K562 (cell line): ENCODE data around the gene SUMF1. TPM values are rescaled to one million over a fixed set of nuclear protein-coding genes. Genes with fewer than 3 reads are reported as not detected.
A peak's percentile ranks its signal among the peaks of the same experiment; 100 is the strongest.

ENCODE experiments used
- ATAC-seq: fragments of 200-7000 bp; cut with Tn5 transposase; 3 replicates; pipeline ENCODE4 v1.9.1; 2020; ENCODE audit warnings: moderate library complexity
- BruUV-seq: library from RNA; stranded (reverse); fragments of 400-500 nt; replicated peaks from 2 replicates; lab custom pipeline; 2021; lab: Mats Ljungman, UMichigan
- CTCF ChIA-PET: fragments of 300-600 bp; formaldehyde crosslinking; extraction: SDS; loops from one replicate; lab custom pipeline; 2021; ENCODE audit warnings: low intra/inter-chr PET ratio; lab: Yijun Ruan, JAX
- POLR2A ChIA-PET: fragments of 300-600, 350-650 bp; sonication (Branson Sonifier 250); formaldehyde crosslinking; extraction: SDS; loops from one replicate; lab custom pipeline; 2021; ENCODE audit warnings: antibody characterized with exemption, inconsistent platforms; lab: Yijun Ruan, JAX
- DNase-seq, 4 experiments: peaks; one replicate each; pipeline versions ENCODE4 v3.0.0 to v3.0.0-alpha.2; 2011 to 2018; ENCODE audit warnings: low spot score in 3 of 4, mixed read lengths in 3 of 4; ENCODE audit errors: extremely low read depth in 1 of 4
- FAIRE-seq: peaks from 2 replicates; lab custom pipeline; 2011; peaks lifted over from hg19 to GRCh38; lab: Jason Lieb, UNC
- H2AFZ ChIP-seq: 2 replicates; pipeline ENCODE4 v1.6.0; 2011; ENCODE audit warnings: low read depth, low read length, control low read depth, inconsistent platforms
- H3K27ac ChIP-seq: fragments of 200-600 bp; 3 replicates; pipeline ENCODE4 v1.8.0; 2011; ENCODE audit warnings: low read depth, mild to moderate bottlenecking, control low read depth, inconsistent platforms, low read length, moderate library complexity, mixed read lengths; ENCODE audit errors: extremely low read depth
- H3K27me3 ChIP-seq, 2 experiments: fragments of 300-600 bp in 1 of 2; 2 replicates in 1 of 2; 3 replicates in 1 of 2; pipeline versions ENCODE4 v1.6.0 to v1.8.0; 2011; ENCODE audit warnings: inconsistent platforms in 2 of 2, low read length in 2 of 2, mild to moderate bottlenecking in 1 of 2, mixed read lengths in 1 of 2, moderate library complexity in 1 of 2; ENCODE audit not compliant: control insufficient read depth in 2 of 2, insufficient read depth in 2 of 2
- H3K36me3 ChIP-seq: fragments of 300-600 bp; 3 replicates; pipeline ENCODE4 v1.8.0; 2011; ENCODE audit warnings: mild to moderate bottlenecking, low read length, inconsistent platforms; ENCODE audit not compliant: control insufficient read depth, insufficient read depth
- H3K4me1 ChIP-seq, 2 experiments: fragments of 200-600 bp in 1 of 2; replicated peaks in 1 of 2; 2 replicates in 1 of 2; 3 replicates in 1 of 2; pipeline versions ENCODE4 v1.5.1 to v1.8.0; 2011; ENCODE audit warnings: inconsistent platforms in 2 of 2, low read length in 2 of 2, mild to moderate bottlenecking in 1 of 2, mixed read lengths in 1 of 2, moderate library complexity in 1 of 2; ENCODE audit not compliant: control insufficient read depth in 2 of 2, insufficient read depth in 2 of 2
- H3K4me2 ChIP-seq: 2 replicates; pipeline ENCODE4 v1.6.1; 2011; ENCODE audit warnings: low read length, control low read depth, inconsistent platforms, mixed read lengths; ENCODE audit not compliant: insufficient read depth
- H3K4me3 ChIP-seq: fragments of 200-600 bp; sonication (generic), shearing (Covaris generic); 2 replicates; pipeline ENCODE4 v1.5.1; 2016; ENCODE audit warnings: control low read depth, inconsistent platforms
- H3K79me2 ChIP-seq: fragments of 200-600 bp; 3 replicates; pipeline ENCODE4 v1.8.0; 2011; ENCODE audit warnings: low read length, inconsistent platforms; ENCODE audit not compliant: control insufficient read depth, insufficient read depth
- H3K9ac ChIP-seq, 2 experiments: 2 replicates each; pipeline versions ENCODE4 v1.6.0 to v1.6.1; 2011; ENCODE audit warnings: low read depth in 2 of 2, low read length in 2 of 2, control low read depth in 1 of 2, inconsistent platforms in 1 of 2, mild to moderate bottlenecking in 1 of 2, mixed read lengths in 1 of 2; ENCODE audit not compliant: insufficient read depth in 1 of 2
- H3K9me1 ChIP-seq: one replicate; pipeline ENCODE4 v1.6.0; 2011; ENCODE audit warnings: inconsistent platforms, mild to moderate bottlenecking, low read length, moderate library complexity; ENCODE audit not compliant: control insufficient read depth, insufficient read depth
- H3K9me3 ChIP-seq: replicated peaks from 2 replicates; pipeline ENCODE4 v1.5.1; 2011; ENCODE audit warnings: low read depth, low read length, inconsistent platforms; ENCODE audit not compliant: control insufficient read depth, insufficient read depth
- H4K20me1 ChIP-seq: replicated peaks from 2 replicates; pipeline ENCODE4 v1.6.1; 2011; ENCODE audit warnings: low read length, inconsistent platforms, mixed read lengths; ENCODE audit not compliant: control insufficient read depth, insufficient read depth
- CTCF ChIP-seq, 3 experiments: IDR thresholded peaks in 2 of 3; conservative IDR thresholded peaks in 1 of 3; 2 replicates each; pipeline ENCODE4 v1.5.1; 2011 to 2012; ENCODE audit warnings: low read length in 3 of 3, mild to moderate bottlenecking in 3 of 3, control low read depth in 2 of 3, improper control_type of control experiment in 1 of 3, inconsistent platforms in 1 of 3, low read depth in 1 of 3, mixed read lengths in 1 of 3, moderate library complexity in 1 of 3; ENCODE audit not compliant: insufficient read depth in 2 of 3
- DMBX1 ChIP-seq: fragments of 250-450 bp; sonication (Bioruptor Pico); IDR thresholded peaks from 2 replicates; pipeline ENCODE4 v1.8.0; 2022; ENCODE audit warnings: inconsistent platforms, mild to moderate bottlenecking, moderate library complexity, borderline replicate concordance
- ELF1 ChIP-seq: fragments of 200-800 bp; sonication (Bioruptor generic); IDR thresholded peaks from 2 replicates; pipeline ENCODE4 v1.6.1; 2016; ENCODE audit warnings: missing genetic modification characterization, missing compliant biosample characterization
- TFAM ChIP-seq: fragments of 250-450 bp; sonication (Bioruptor Pico); conservative IDR thresholded peaks from 2 replicates; pipeline ENCODE4 v1.5.0; 2021; ENCODE audit warnings: mild to moderate bottlenecking, moderate library complexity
- ZBTB40 ChIP-seq, 2 experiments: fragments of 450-650 bp in 1 of 2; sonication (generic) in 1 of 2; formaldehyde crosslinking in 1 of 2; IDR thresholded peaks; 2 replicates each; pipeline versions ENCODE4 v1.7.1 to v1.9.0; 2016 to 2022; ENCODE audit warnings: inconsistent platforms in 1 of 2, mild to moderate bottlenecking in 1 of 2, missing genetic modification reagents in 1 of 2
- ZNF143 ChIP-seq: sonication (generic); formaldehyde crosslinking; IDR thresholded peaks from 2 replicates; pipeline ENCODE4 v1.9.0; 2022; ENCODE audit warnings: mild to moderate bottlenecking, missing genetic modification reagents
- ZNF316 ChIP-seq: fragments of 450-650 bp; IDR thresholded peaks from 2 replicates; pipeline ENCODE4 v1.6.1; 2016
- WGBS: fragments of 100-300 bp; shearing (Covaris generic); methylation state at CpG from one replicate; pipeline ENCODE4 v1.1.6; 2016; ENCODE audit warnings: low coverage, mixed read lengths; ENCODE audit not compliant: insufficient coverage; ENCODE audit errors: missing lambda C conversion rate; 5-methylcytosine and 5-hydroxymethylcytosine counted together
- in situ Hi-C: fragments of 300-500 bp; cut with MboI; formaldehyde crosslinking; loops from 4 replicates; pipeline ENCODE4 v1.15.0; 2018; ENCODE audit warnings: inconsistent platforms, mixed read lengths
- intact Hi-C: fragments of 100-400 bp; cut with micrococcal nuclease; formaldehyde crosslinking; loops from 2 replicates; pipeline ENCODE4 v1.14.2; 2022
- polyA plus RNA-seq, 8 experiments: library from polyadenylated mRNA; depleted of rRNA in 4 of 8; stranded (reverse) in 5 of 8; unstranded in 3 of 8; fragments of >200 nt; fragmentation: Nextera tagmentation in 2 of 8; fragmentation: Illumina TruSeq in 1 of 8; extraction: Ambion mirVana in 2 of 8; extraction: Trizol in 1 of 8; gene quantifications; 2 replicates each; pipeline versions ENCODE4 v1.2.1 to v1.2.3, GENCODE V29; 2011 to 2014; ENCODE audit warnings: inconsistent platforms in 1 of 8, missing spikeins in 1 of 8
- total RNA-seq, 7 experiments: library from RNA; depleted of rRNA in 6 of 7; stranded (reverse); fragments of >200 nt in 6 of 7; fragmentation: Illumina TruSeq in 2 of 7; extraction: Trizol in 2 of 7; gene quantifications; 2 replicates each; pipeline versions ENCODE4 v1.2.1 to v1.2.3, GENCODE V29; 2011 to 2021; ENCODE audit warnings: low replicate concordance in 1 of 7

SUMF1 gene
- total and polyA plus RNA-seq, 9 of the 15 experiments (the other 6 are each of a cell fraction or from before 2014, with no cell fraction given) = 1.3 to 7.4 (median 4.2) TPM

- no peak for DNase-seq
- H3K36me3 ChIP-seq = no peaks in the 10 kb centered on the region
- no peak overlapping the region for H3K9ac ChIP-seq
- H2AFZ ChIP-seq = no peak overlapping the region
- 51% methylated on average over 5 of the region's 5 CpGs for WGBS
- H3K4me1 ChIP-seq = peaks cover 0 to 12% of the 10 kb centered on the region in 2 experiments; a peak in 3 of 5 replicates
- no peaks in the 10 kb centered on the region for H3K27me3 ChIP-seq
- no TSS peak for BruUV-seq
- ATAC-seq = peak; percentile 57
- intact Hi-C loops (no loop called here), in situ Hi-C loops (no loop called here)
- H3K9me1 ChIP-seq = no peaks in the 10 kb centered on the region
- no peak for FAIRE-seq
- no peaks in the 10 kb centered on the region for H4K20me1 ChIP-seq
- H3K9me3 ChIP-seq = no peaks in the 10 kb centered on the region
- H3K4me3 ChIP-seq = no peak overlapping the region
- H3K4me2 ChIP-seq = no peak overlapping the region
- CTCF ChIA-PET = no interaction called here
- POLR2A ChIA-PET = interaction anchor here (0.6 kb wide), 1 partner anchor 1681 kb away, joined by 3 read pairs; no protein-coding TSS in a partner anchor
- no peaks in the 10 kb centered on the region for H3K79me2 ChIP-seq
- H3K27ac ChIP-seq = no peak overlapping the region
- TF ChIP-seq DMBX1 (no peak), ZBTB40 (IDR thresholded peaks at IDR 0.05) (no peak), ZBTB40 (CRISPR knock-in tag; IDR thresholded peaks at IDR 0.05) (no peak), ZNF316 (peak; percentile 25; the same call in 1 of the 2 replicates), CTCF (IDR thresholded peaks at IDR 0.05 in 2 of 3, conservative IDR thresholded peaks at IDR 0.05 in 1 of 3; ENCODE audit: insufficient read depth in 2 of 3, low read depth in 1 of 3, low read length in 3 of 3) (peak in 2 of 3 experiments; percentile 12 to 16; a peak in 1 of 6 replicates), ZNF143 (CRISPR knock-in tag) (no peak), TFAM (CRISPR knock-in tag) (no peak), ELF1 (tag) (no peak)
Measured at GRCh38 chr3:4338751-4339150, 128.3 kb downstream of the SUMF1 start.
